ENCODE results near the gene ZNF3. TPM values are rescaled to one million over a fixed set of nuclear protein-coding genes. Genes with fewer than 3 reads are reported as not detected.
A peak's percentile ranks its signal among the peaks of the same experiment; 100 is the strongest.

The ZNF3 gene
- total and polyA plus RNA-seq, 3 donors from 2014 or later, result 23.4 to 27.7 (median 24.7) TPM

GRCh38 chr7:100085515-100085914, 4.0 kb upstream of the ZNF3 start:
- Histone ChIP-seq H3K9me3 (no peaks in the 10 kb centered on the region), H3K27ac (no peak overlapping the region), H3K27me3 (no peaks in the 10 kb centered on the region), H3K4me3 (no peak overlapping the region), H3K4me1 (peaks cover 23% of the 10 kb centered on the region), H3K36me3 (ENCODE audit: low read depth, missing control alignments) (no peaks in the 10 kb centered on the region)
- intact Hi-C loops (cut with DNase I; ENCODE audit: low total_unique reads), result loop anchor here (5.0 to 10.0 kb wide), 2 partner anchors 42 to 91 kb away; partner anchors contain the start of gene MBLAC1
- no peak for TF ChIP-seq POLR2A (IDR thresholded peaks at IDR 0.05)
- TF ChIP-seq CTCF (IDR thresholded peaks at IDR 0.05), result no peak
- DNase-seq, result no peak
- 56 to 57% methylated on average over 3 of the region's 3 CpGs for WGBS, 2 donors

GRCh38 chr7:100082978-100083377, 1.5 kb upstream of the ZNF3 start:
- peaks cover 17% of the 10 kb centered on the region for H3K4me1 ChIP-seq
- intact Hi-C loops (cut with DNase I; ENCODE audit: low total_unique reads), result loop anchor here (10.0 kb wide), 1 partner anchor 88 kb away; no protein-coding TSS in a partner anchor

GRCh38 chr7:100080907-100081534, 502 bp downstream of the ZNF3 start:
- H3K27ac ChIP-seq, result peak overlapping the region in 1 of 2 donors; percentile 71
- no peak for TF ChIP-seq CTCF (IDR thresholded peaks at IDR 0.05)
- TF ChIP-seq POLR2A (IDR thresholded peaks at IDR 0.05), result no peak
- H3K9me3 ChIP-seq, result no peaks in the 10 kb centered on the region
- WGBS, 2 donors, result 0 to 1% methylated on average over 24 to 30 of the region's 34 CpGs
- no peaks in the 10 kb centered on the region for H3K27me3 ChIP-seq
- intact Hi-C loops (cut with DNase I; ENCODE audit: low total_unique reads), result loop anchor here (10.0 kb wide), 1 partner anchor 86 kb away; no protein-coding TSS in a partner anchor
- H3K4me3 ChIP-seq, result peak overlapping the region; percentile 95 to 97
- no peaks in the 10 kb centered on the region for H3K36me3 ChIP-seq (ENCODE audit: low read depth, missing control alignments)
- H3K4me1 ChIP-seq, result peaks cover 17% of the 10 kb centered on the region
- DNase-seq, result no peak

More at GRCh38 chr7:100082978-100083377, 1.5 kb upstream of the ZNF3 start:
- H3K9me3 ChIP-seq, result no peaks in the 10 kb centered on the region
- peak overlapping the region in 1 of 2 donors; percentile 97 for H3K4me3 ChIP-seq
- TF ChIP-seq POLR2A (IDR thresholded peaks at IDR 0.05) (no peak), CTCF (IDR thresholded peaks at IDR 0.05) (no peak)
- 66% methylated on average over 4 of the region's 4 CpGs for WGBS, 2 donors
- no peaks in the 10 kb centered on the region for H3K36me3 ChIP-seq (ENCODE audit: low read depth, missing control alignments)
- H3K27ac ChIP-seq, result peak overlapping the region in 1 of 2 donors; percentile 67
- H3K27me3 ChIP-seq, result no peaks in the 10 kb centered on the region
- DNase-seq, result no peak

GRCh38 chr7:100079024-100079560, 2.4 kb downstream of the ZNF3 start:
- intact Hi-C loops (cut with DNase I; ENCODE audit: low total_unique reads), result no loop called here
- Histone ChIP-seq H3K27me3 (no peaks in the 10 kb centered on the region), H3K9me3 (no peaks in the 10 kb centered on the region), H3K4me1 (peaks cover 13% of the 10 kb centered on the region), H3K27ac (no peak overlapping the region), H3K36me3 (ENCODE audit: low read depth, missing control alignments) (no peaks in the 10 kb centered on the region), H3K4me3 (no peak overlapping the region)
- TF ChIP-seq POLR2A (IDR thresholded peaks at IDR 0.05), result no peak
- TF ChIP-seq CTCF (IDR thresholded peaks at IDR 0.05), result no peak
- 75 to 79% methylated on average over 7 of the region's 7 CpGs for WGBS, 2 donors
- DNase-seq, result no peak

All from testis (tissue), 3 donors.